CD1c-positive myeloid dendritic cell (primary cell): ENCODE measurements around the gene CSGALNACT2.
A peak's percentile ranks its signal among the peaks of the same experiment; 100 is the strongest.

Source experiments
- DNase-seq: peaks from one replicate; pipeline ENCODE4 v3.0.0-alpha.2; 2016; ENCODE audit errors: extremely low spot score

Gene CSGALNACT2

GRCh38 chr10:43186150-43186549 is 47.9 kb downstream of the CSGALNACT2 start:
- DNase-seq, result no peak

GRCh38 chr10:43187213-43187612 is 49.0 kb downstream of the CSGALNACT2 start:
- DNase-seq, result no peak

- no peak for DNase-seq
Measured at GRCh38 chr10:43188702-43189101, 50.5 kb downstream of the CSGALNACT2 start.

- no peak for DNase-seq
Measured at GRCh38 chr10:43190289-43190688, 52.0 kb downstream of the CSGALNACT2 start.

GRCh38 chr10:43190775-43191174 is 52.5 kb downstream of the CSGALNACT2 start:
- no peak for DNase-seq

GRCh38 chr10:43192884-43193283 is 54.6 kb downstream of the CSGALNACT2 start:
- DNase-seq, result no peak

GRCh38 chr10:43193496-43194080 is 55.3 kb downstream of the CSGALNACT2 start:
- DNase-seq, result no peak

- DNase-seq, result no peak
Measured at GRCh38 chr10:43194266-43194665, 56.0 kb downstream of the CSGALNACT2 start.

- DNase-seq, result no peak
Measured at GRCh38 chr10:43194859-43195258, 56.6 kb downstream of the CSGALNACT2 start.

- no peak for DNase-seq
Measured at GRCh38 chr10:43195557-43195956, 57.3 kb downstream of the CSGALNACT2 start.

- DNase-seq, result no peak
Measured at GRCh38 chr10:43196131-43196980, 58.1 kb downstream of the CSGALNACT2 start.

- no peak for DNase-seq
Measured at GRCh38 chr10:43196981-43197833, 59.0 kb downstream of the CSGALNACT2 start.

GRCh38 chr10:43197834-43198681 is 59.8 kb downstream of the CSGALNACT2 start:
- peak; percentile 43 for DNase-seq

- no peak for DNase-seq
Measured at GRCh38 chr10:43198682-43199005, 60.4 kb downstream of the CSGALNACT2 start.

GRCh38 chr10:43199088-43199683 is 60.9 kb downstream of the CSGALNACT2 start:
- no peak for DNase-seq

GRCh38 chr10:43199684-43200537 is 61.7 kb downstream of the CSGALNACT2 start:
- no peak for DNase-seq

GRCh38 chr10:43200538-43201390 is 62.5 kb downstream of the CSGALNACT2 start:
- DNase-seq, result no peak

- peak; percentile 40 for DNase-seq
Measured at GRCh38 chr10:43201545-43202131, 63.4 kb downstream of the CSGALNACT2 start.

GRCh38 chr10:43202224-43202656 is 64.0 kb downstream of the CSGALNACT2 start:
- peak; percentile 36 for DNase-seq
